Medulla oblongata (tissue), 1 donor: ENCODE data around the gene RREB1.
A peak's percentile ranks its signal among the peaks of the same experiment; 100 is the strongest.

Experiments used
- DNase-seq: peaks from one replicate; pipeline ENCODE4 v3.0.0-alpha.2; 2015; ENCODE audit errors: extremely low spot score

RREB1 gene

DNA sequence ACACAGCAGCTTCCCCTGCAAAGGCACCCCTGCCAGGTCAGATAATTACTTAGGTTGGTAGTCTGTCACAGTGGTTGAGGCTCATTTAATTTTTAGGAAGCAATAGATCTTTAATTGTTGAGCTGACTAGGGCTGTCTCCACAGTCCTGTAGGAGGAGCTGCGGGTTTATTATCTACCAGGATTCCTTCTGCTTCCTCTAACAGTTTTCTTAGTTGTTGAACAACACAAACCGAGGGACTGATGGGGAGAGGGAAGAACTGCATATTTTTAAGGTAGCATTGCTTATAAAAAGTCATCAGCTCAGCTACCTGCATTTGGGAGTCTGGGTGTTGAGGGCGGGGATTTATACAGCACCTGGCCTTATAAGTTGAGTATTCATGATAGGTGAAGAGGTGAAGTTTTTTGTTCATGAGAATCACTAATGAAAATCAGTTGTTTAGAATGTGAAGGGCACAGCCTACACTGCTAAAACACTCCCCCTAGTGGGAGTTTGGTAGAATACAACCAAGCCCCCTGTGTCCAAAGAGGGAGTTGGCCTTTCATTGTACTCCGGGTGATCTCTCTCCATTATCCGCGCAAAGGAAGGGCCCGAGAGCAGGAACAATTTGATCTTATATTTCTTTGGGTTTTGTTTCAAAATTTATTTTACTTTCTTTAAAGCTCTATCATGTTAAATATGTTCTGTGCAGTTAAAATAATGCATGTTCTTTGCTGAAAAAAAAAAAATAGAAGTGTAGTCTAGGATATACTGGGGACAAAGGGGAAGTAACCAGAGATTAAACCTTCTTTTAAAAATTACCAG lies 135.6 kb downstream of the RREB1 start:
- peak; percentile 84 for DNase-seq

DNA sequence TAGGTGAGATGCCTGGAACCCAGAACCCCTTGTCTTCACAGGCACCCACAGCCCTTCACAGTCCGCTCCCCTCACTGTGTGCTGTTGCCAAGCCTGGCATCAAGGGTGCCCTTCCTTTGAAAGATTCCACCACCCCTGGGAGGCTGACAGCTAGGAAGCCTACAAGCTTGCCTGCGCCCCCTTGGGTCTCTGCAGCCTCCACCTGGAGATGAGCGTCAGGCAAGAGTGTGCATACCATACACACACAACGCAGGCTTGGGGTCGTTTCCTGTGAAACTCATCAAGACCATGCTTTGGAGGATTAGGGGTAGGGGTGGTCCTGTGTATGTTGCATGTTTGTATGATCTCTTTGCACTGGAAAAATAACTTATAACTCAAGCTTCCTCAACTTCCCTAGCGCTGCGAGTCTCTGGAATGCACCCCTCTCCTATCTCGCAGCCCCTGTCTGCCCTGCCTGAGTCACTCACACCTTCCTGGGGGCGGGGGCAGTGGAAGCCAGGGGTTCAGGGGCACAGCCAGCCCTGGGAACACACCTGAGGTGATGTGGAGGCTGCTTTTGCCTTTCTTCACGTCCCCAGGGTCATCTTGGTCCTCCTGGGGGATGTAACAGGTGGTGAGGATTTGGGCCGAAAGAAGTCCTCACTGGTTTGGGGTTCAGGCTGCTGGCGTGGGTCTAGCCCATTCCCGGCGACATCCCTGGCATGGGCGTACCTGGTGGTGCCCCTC lies 138.1 kb downstream of the RREB1 start:
- DNase-seq = no peak

- DNase-seq = no peak
These were observed 138.8 kb downstream of the RREB1 start for GRCh38 chr6:7246401-7247178.

DNA sequence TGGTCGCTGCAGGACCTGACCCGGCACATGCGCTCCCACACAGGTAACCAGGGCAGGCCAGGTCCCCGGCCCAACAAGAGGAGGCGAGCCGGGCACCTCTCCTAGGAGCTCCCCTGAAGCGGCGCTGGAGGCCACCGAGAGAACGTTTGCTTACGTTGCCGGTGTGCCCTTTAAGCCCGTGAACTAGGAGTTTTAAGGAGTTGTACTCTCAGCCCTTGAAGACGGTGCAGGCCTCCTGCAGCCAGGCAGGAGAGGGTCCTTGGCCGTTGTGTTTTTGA lies 139.4 kb downstream of the RREB1 start:
- DNase-seq = no peak

GRCh38 chr6:7247828-7248227 lies 140.1 kb downstream of the RREB1 start:
- DNase-seq = no peak

DNA sequence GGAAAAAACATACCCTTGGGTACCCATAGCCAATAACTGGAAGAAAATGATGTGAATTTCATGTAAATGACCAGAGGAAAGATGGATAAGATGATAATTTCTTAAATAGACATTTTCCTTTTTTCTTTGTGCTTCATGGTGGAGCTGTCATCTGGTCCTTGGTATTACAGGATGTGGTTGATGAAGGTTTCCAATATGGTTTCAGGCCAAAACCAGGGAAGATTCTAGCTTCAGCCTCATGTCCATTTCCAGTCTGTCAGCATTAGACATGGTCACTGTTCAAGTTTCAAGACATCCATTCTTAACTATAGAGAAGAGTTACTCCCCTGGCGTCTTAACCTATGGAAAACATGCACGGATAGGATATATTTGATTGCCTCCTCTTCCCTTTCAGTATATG lies 141.6 kb downstream of the RREB1 start:
- no peak for DNase-seq

DNA sequence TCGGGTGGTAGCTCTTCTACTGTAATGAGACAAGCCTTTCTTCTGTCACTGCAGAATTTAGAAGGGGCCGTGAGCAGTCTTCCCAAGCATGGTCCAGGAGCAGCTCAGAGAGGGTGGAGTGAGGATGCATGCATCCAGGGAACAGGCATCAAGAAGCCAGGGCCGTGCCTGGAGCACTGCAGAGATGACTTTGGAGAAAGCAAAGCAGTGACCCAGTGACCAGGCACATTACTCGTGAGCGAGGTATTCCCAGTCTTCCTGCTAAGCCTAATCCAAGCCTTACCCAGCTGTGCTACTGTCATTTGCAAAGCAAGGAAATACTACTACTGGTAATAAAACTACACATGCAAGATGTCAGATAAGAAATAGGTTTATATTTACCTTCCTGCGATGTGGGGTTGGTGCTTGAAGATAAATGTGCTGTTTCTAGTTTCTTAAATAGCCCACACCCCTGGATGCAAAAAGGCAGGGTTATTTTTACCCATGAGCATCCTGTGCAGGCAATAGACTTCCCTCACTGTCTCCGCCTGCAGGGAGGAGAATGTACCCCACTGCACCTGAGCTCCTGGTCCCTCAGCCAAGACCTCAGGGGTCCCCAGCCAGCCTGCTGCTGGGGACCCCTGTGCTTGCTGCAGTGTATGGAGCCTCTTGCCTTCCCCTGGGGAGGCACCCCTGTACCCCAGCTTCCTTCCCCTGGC lies 142.3 kb downstream of the RREB1 start:
- DNase-seq = no peak

- no peak for DNase-seq
These were observed 143.1 kb downstream of the RREB1 start for GRCh38 chr6:7250812-7251211.

DNA sequence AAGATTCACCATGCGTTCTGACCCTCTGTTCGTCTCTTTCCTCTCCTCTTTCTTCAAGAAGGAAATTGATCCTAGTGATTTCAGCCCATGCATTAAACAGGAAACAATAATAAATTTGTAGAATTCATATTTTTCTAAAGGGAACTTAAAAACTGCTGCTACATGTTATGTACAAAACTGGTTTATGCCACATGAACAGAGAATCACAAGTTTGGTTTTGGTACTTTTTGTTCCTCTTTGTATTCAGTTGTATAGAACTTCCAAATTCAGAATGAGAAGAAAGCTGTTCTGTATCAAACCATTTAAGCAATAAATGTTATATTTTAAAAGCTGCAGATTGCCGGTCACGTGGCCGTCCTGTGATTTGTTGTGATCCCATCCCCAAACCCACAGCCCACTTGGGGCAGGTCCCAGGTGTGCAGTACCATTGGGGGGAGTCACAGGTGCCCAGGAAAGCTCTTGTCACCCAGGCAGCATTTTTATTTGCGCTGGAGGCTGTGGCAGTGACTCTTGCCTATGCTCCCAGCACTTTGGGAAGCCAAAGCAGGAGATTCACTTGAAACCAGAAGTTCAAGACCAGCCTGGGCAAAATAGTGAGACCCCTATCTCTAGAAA lies 144.0 kb downstream of the RREB1 start:
- peak; percentile 16 for DNase-seq

GRCh38 chr6:7252390-7252789 lies 144.6 kb downstream of the RREB1 start:
- DNase-seq = peak; percentile 25

DNA sequence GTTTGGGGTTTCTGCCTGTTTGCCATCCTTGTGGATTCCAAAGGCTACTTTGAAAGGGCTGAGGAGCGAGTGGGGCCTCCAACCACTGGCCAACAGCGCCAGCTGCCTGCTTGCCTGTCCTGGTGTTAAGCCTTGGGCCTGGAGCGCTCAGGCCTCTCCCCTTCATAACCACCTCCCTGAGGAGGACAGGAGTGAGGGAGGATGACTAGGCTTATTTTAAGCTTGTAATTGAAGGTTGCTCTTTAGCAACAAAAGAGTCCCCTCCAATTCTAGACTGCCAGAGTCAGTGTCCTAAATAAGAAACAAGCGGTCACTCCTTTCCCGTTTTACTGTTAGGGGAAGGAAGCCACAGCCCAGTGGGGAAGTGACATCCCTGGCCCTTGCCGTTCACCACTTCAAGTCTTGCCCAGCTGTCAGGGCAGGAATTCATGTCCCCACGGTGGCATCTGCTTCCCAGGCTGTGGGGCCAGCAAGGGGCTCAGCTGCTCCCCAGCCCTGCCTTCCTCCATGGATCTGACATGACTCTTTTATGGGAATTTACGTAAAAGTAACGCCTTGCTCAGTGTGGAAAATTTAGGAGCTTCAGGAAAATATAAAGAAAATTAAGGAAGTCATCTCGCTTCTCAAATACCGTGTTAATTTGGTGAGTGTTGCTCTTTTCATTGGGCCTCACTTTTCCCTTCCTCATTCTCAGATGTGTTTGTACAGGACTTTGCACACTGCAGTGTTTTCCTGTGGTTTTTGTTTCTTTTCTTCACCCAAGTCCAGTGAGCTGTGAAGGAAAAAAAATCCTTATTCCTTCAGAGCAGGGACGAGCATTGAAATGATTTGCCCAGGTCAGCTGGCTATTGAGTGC lies 147.4 kb downstream of the RREB1 start:
- peak; percentile 74 for DNase-seq

- no peak for DNase-seq
These were observed 148.2 kb downstream of the RREB1 start for GRCh38 chr6:7255918-7256317.

DNA sequence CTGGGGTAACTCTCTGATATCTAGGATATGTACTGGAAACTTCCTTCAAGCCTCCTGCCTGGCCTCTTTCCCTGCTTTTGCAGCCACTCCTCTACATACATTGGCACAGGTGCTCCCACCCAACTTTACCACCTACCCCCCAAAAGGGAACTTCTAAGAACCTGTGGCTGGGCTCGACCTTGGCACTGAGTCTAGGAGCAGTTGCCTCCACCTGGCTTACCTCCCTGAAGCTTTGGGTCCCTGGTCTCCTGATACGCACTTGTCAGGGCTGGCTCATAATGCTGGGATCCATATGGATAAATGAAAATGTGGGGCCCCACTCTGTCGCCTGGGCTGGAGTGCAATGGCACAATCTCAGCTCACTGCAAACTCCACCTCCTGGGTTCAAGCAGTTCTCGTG lies 149.0 kb downstream of the RREB1 start:
- no peak for DNase-seq

GRCh38 chr6:7257521-7258230 lies 149.9 kb downstream of the RREB1 start:
- no peak for DNase-seq

DNA sequence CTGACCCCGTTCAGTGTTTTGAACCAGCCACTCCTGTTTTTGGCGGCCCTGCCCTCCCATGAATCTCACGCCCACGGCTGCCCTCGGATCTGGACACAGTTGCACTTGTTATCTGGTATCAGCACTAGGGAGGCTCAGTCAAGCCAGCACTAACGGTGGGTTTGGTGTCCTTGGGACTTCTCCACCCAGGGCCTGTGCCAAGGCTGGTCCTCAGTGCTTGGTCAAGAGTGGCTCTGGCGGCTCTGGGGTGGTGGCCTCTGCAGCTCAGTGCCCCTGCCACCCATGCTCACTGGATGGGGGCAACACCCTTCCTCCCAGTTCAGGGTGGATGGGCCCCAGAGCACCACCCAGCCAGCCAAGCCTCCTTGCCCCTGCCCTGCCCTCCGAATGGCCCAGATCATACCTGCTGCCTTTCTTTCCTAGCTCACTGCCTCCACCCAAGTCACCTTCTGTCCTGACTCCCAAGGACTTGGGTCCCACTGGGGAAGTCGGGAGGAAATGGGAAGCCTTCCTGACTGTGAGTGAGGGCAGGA lies 150.5 kb downstream of the RREB1 start:
- DNase-seq = no peak

- no peak for DNase-seq
These were observed 152.7 kb downstream of the RREB1 start for GRCh38 chr6:7260291-7261031.

DNA sequence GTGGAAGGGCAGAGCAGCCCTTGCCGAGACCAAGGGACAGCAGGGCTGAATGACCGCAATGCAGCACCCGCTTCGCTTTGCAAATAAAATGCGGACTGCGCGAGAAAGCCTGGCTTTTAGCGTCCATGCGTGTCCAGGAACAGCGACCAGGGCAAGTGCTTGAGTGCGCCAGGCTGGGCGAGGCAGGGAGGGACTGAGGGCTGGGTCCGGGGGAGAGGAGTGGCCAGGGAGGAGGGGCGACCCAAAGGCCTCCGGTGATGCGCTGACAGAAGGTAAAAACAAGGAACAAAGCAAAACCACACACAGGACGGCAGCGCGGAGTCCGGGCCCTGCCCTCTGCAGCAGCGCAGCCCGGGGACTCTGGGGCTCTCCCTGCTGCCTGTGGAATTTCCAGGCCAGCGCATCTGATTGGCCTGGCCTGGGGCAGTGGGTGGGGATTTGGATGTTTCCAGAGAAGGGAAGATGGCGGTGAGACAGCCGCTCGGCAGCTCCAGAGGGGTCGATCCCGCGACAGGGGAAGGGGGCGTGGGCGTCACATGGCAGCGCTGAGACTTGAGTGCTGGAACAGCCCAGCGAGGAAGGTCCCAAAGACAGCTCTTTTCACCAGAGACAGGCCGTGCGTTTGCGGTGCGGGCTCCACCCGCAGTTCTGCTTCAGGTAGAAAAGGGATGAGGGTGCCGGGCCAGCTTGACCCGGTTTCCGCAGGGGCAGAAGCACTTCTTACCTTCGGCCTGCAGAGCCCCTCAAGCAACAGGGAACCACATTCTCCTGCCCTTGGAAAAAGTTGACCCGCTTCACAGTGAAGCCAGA lies 153.5 kb downstream of the RREB1 start:
- peak; percentile 92 for DNase-seq

DNA sequence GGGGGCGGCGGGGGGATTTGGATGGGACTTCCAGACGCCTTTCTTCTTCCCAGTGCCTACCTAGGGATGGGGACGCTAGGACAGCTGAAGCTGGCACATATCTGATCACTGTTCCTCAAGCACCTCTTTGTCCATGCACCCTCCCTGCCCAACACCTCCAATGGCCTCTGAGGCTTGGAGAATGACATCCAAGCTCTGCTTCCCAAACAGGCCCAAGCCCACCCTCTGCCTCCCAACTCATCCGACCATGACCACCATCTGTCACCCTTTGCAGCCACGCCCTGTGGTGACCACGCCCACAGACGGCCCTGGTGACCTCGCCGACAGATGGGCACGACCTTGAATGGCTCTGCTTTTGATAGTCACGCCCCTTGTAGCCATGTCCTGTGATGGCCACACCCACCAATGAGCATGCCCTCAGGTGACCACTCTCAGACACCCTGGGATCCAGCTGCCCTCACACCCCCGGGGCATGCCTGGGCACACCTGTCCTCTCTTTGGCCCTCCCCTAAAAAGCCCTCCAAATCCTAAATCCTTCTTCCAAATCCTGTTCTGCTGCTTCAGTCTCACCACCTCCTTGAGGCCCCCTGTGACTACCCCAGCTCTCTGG lies 154.2 kb downstream of the RREB1 start:
- DNase-seq = no peak
